Measurements from ENCODE around the gene RUVBL2.

- TF ChIP-seq CTCF (IDR thresholded peaks at IDR 0.05; ENCODE audit: extremely low read depth in 1 of 2, insufficient read depth in 1 of 2, low read depth in 1 of 2, low read length in 2 of 2) (no peak), JUN (IDR thresholded peaks at IDR 0.05; ENCODE audit: borderline replicate concordance, insufficient read depth, insufficient read length, low read depth) (no peak), POLR2A (IDR thresholded peaks at IDR 0.05; ENCODE audit: low read depth, low read length) (no peak), EZH2 (IDR thresholded peaks at IDR 0.05; ENCODE audit: borderline replicate concordance, low read depth, low read length, severe bottlenecking) (no peak)
These were observed 324 bp downstream of the RUVBL2 start for GRCh38 chr19:48994035-48994386.
